ENCODE measurements around the gene PARP6. TPM values are rescaled to one million over a fixed set of nuclear protein-coding genes. Genes with fewer than 3 reads are reported as not detected.

PARP6 gene
- total RNA-seq, 1 experiment from 2014 or later: 41.9 TPM

DNA sequence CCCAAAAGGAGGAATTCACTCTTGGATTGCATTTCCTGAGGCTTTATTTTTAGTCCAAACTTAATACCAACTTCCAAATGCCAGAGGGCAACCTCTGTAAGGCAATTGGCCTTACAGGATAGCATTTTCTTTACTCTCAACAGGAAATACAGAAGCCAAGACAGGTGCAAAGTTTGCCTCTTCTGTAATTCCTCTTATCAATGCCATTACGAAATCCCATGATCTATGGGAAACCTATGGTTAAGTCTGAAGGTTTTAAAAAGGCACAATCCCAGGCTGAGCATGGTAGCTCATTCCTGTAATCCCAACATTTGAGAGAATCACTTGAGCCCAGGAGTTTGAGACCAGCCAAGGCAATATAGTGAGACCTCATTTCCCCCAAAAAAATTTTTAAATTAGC is 56.3 kb downstream of the PARP6 start:
- Mint-ChIP-seq H3K27me3 (ENCODE audit: low read depth) (no peaks in the 10 kb centered on the region), H3K4me3 (no peak overlapping the region), H3K36me3 (peaks cover 92% of the 10 kb centered on the region), H3K4me1 (peaks cover 5% of the 10 kb centered on the region), H3K9me3 (no peaks in the 10 kb centered on the region), H3K27ac (no peak overlapping the region)
- DNase-seq (ENCODE audit: low spot score) (no peak), ATAC-seq (no peak)
- ChIA-PET CTCF (no interaction called here), POLR2A (interaction anchor here (0.5 kb wide), 1 partner anchor 504 kb away, joined by 6 read pairs; no protein-coding TSS in a partner anchor)
- no peak for TF ChIP-seq ZNF263 (CRISPR knock-in tag; IDR thresholded peaks at IDR 0.05; ENCODE audit: low read depth)
- TF ChIP-seq, protein P1, sequence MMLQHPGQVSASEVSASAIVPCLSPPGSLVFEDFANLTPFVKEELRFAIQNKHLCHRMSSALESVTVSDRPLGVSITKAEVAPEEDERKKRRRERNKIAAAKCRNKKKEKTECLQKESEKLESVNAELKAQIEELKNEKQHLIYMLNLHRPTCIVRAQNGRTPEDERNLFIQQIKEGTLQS (CRISPR knock-in tag; conservative IDR thresholded peaks at IDR 0.05): no peak

DNA sequence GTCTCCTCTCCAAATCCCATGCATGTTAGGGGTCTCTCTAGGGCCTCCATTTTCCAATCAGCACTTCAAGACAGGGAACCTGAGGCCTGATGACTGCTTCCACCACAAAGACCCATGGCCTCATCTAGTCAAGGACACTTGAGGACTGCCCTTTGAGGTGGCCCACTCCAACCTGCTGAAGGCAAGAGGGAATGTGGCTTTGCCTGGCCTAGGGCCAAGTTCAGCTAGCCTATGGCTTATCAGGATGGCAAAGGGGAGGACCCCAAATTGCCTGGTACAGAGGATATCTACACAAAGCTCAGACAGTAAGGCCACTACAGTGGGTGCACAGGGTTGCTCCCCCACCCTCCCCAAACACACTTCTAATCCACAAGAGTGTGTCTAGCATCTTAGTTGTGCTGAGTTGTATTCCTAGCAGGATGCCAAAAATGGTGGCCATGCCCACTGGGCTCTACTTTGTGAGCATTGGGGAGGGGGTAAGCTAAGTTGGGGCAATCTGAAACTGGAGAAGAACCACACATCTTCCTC is 64.7 kb downstream of the PARP6 start:
- DNase-seq (ENCODE audit: low spot score) (no peak), ATAC-seq (no peak)
- ChIA-PET CTCF (no interaction called here), POLR2A (no interaction called here)
- Mint-ChIP-seq H3K36me3 (peaks cover 99% of the 10 kb centered on the region), H3K4me1 (no peaks in the 10 kb centered on the region), H3K27ac (no peak overlapping the region), H3K9me3 (no peaks in the 10 kb centered on the region), H3K4me3 (no peak overlapping the region), H3K27me3 (ENCODE audit: low read depth) (no peaks in the 10 kb centered on the region)
- TF ChIP-seq ZNF263 (CRISPR knock-in tag; IDR thresholded peaks at IDR 0.05; ENCODE audit: low read depth) (no peak), ESRRA (CRISPR knock-in tag; IDR thresholded peaks at IDR 0.05; ENCODE audit: borderline replicate concordance) (no peak), NFE2L1 (CRISPR knock-in tag; IDR thresholded peaks at IDR 0.05) (no peak)
- TF ChIP-seq, protein P2, sequence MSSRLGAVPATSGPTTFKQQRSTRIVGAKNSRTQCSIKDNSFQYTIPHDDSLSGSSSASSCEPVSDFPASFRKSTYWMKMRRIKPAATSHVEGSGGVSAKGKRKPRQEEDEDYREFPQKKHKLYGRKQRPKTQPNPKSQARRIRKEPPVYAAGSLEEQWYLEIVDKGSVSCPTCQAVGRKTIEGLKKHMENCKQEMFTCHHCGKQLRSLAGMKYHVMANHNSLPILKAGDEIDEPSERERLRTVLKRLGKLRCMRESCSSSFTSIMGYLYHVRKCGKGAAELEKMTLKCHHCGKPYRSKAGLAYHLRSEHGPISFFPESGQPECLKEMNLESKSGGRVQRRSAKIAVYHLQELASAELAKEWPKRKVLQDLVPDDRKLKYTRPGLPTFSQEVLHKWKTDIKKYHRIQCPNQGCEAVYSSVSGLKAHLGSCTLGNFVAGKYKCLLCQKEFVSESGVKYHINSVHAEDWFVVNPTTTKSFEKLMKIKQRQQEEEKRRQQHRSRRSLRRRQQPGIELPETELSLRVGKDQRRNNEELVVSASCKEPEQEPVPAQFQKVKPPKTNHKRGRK (CRISPR knock-in tag; IDR thresholded peaks at IDR 0.05; ENCODE audit: borderline replicate concordance): no peak
- TF ChIP-seq, protein P3, sequence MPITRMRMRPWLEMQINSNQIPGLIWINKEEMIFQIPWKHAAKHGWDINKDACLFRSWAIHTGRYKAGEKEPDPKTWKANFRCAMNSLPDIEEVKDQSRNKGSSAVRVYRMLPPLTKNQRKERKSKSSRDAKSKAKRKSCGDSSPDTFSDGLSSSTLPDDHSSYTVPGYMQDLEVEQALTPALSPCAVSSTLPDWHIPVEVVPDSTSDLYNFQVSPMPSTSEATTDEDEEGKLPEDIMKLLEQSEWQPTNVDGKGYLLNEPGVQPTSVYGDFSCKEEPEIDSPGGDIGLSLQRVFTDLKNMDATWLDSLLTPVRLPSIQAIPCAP (CRISPR knock-in tag; IDR thresholded peaks at IDR 0.05): no peak
- TF ChIP-seq, protein P4, sequence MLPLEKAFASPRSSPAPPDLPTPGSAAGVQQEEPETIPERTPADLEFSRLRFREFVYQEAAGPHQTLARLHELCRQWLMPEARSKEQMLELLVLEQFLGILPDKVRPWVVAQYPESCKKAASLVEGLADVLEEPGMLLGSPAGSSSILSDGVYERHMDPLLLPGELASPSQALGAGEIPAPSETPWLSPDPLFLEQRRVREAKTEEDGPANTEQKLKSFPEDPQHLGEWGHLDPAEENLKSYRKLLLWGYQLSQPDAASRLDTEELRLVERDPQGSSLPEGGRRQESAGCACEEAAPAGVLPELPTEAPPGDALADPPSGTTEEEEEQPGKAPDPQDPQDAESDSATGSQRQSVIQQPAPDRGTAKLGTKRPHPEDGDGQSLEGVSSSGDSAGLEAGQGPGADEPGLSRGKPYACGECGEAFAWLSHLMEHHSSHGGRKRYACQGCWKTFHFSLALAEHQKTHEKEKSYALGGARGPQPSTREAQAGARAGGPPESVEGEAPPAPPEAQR (CRISPR knock-in tag; IDR thresholded peaks at IDR 0.05): no peak

DNA sequence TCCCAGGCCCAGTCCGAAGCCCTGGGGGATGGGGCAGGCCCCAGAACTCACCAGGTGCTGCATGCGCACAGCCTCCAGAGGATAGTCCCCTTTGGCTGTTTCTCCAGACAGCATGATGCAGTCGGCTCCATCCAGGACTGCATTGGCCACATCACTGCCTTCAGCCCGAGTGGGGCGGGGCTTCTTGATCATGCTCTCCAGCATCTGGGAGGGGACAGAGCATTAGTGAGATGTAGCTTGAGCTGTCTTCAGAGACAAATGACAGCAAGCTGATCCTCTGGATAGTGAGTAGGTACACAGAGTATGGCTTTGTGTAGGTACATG is 65.7 kb downstream of the PARP6 start:
- CTCF ChIA-PET: no interaction called here
- Mint-ChIP-seq H3K9me3 (no peaks in the 10 kb centered on the region), H3K27ac (no peak overlapping the region), H3K27me3 (ENCODE audit: low read depth) (no peaks in the 10 kb centered on the region), H3K4me3 (no peak overlapping the region), H3K36me3 (peaks cover 99% of the 10 kb centered on the region), H3K4me1 (no peaks in the 10 kb centered on the region)
- no peak for ATAC-seq
- TF ChIP-seq, protein P3 (CRISPR knock-in tag; IDR thresholded peaks at IDR 0.05): no peak
- TF ChIP-seq KAT7 (CRISPR knock-in tag; IDR thresholded peaks at IDR 0.05; ENCODE audit: borderline replicate concordance): no peak
- no peak for TF ChIP-seq RELA (CRISPR knock-in tag; IDR thresholded peaks at IDR 0.05; ENCODE audit: borderline replicate concordance)
- TF ChIP-seq FOXP1 (CRISPR knock-in tag; IDR thresholded peaks at IDR 0.05; ENCODE audit: borderline replicate concordance): no peak
- TF ChIP-seq, protein P2 (CRISPR knock-in tag; IDR thresholded peaks at IDR 0.05; ENCODE audit: borderline replicate concordance): no peak
- TF ChIP-seq TEAD4 (CRISPR knock-in tag; IDR thresholded peaks at IDR 0.05): no peak
- POLR2A ChIA-PET: no interaction called here
- no peak for DNase-seq (ENCODE audit: low spot score)
